HG03045 (cell line): ENCODE results near the gene DCP2.

ENCODE experiments used
- ATAC-seq: cut with Tn5 transposase; IDR thresholded peaks from one replicate; pipeline ENCODE4 v1.9.1; 2021; ENCODE audit warnings: mild to moderate bottlenecking, moderate library complexity; ENCODE audit not compliant: unreplicated experiment

Gene DCP2

GRCh38 chr5:113042491-113043243 lies 66.1 kb downstream of the DCP2 start:
- no peak for ATAC-seq

- ATAC-seq, result no peak
Measured at GRCh38 chr5:113043491-113043931, 66.9 kb downstream of the DCP2 start.

GRCh38 chr5:113044776-113045465 lies 68.3 kb downstream of the DCP2 start:
- no peak for ATAC-seq

GRCh38 chr5:113047234-113047633 lies 70.6 kb downstream of the DCP2 start:
- no peak for ATAC-seq

GRCh38 chr5:113047733-113048652 lies 71.4 kb downstream of the DCP2 start:
- ATAC-seq, result peak; percentile 84

GRCh38 chr5:113048931-113049330 lies 72.3 kb downstream of the DCP2 start:
- ATAC-seq, result no peak

GRCh38 chr5:113050721-113051382 lies 74.3 kb downstream of the DCP2 start:
- ATAC-seq, result no peak

- no peak for ATAC-seq
Measured at GRCh38 chr5:113052041-113052795, 75.6 kb downstream of the DCP2 start.

- ATAC-seq, result no peak
Measured at GRCh38 chr5:113053511-113053995, 77.0 kb downstream of the DCP2 start.

- no peak for ATAC-seq
Measured at GRCh38 chr5:113054899-113055298, 78.3 kb downstream of the DCP2 start.

- ATAC-seq, result no peak
Measured at GRCh38 chr5:113056988-113057387, 80.4 kb downstream of the DCP2 start.

GRCh38 chr5:113057557-113057984 lies 81.0 kb downstream of the DCP2 start:
- ATAC-seq, result no peak

- ATAC-seq, result no peak
Measured at GRCh38 chr5:113058269-113058668, 81.7 kb downstream of the DCP2 start.

GRCh38 chr5:113058706-113059226 lies 82.2 kb downstream of the DCP2 start:
- no peak for ATAC-seq

- no peak for ATAC-seq
Measured at GRCh38 chr5:113059232-113060040, 82.8 kb downstream of the DCP2 start.

GRCh38 chr5:113060408-113061025 lies 83.9 kb downstream of the DCP2 start:
- ATAC-seq, result no peak

- ATAC-seq, result no peak
Measured at GRCh38 chr5:113061846-113062780, 85.5 kb downstream of the DCP2 start.
